DOHH2 (cell line): ENCODE results near the gene HMGCL.

Source experiments
- CTCF ChIP-seq: fragments of 200-600 bp; sonication (generic); IDR thresholded peaks from one replicate; pipeline ENCODE4 v1.5.1; 2014; ENCODE audit warnings: antibody characterized with exemption, mild to moderate bottlenecking, low read depth, low read length; ENCODE audit not compliant: poor library complexity, severe bottlenecking
- EZH2phosphoT487 ChIP-seq: fragments of 200-600 bp; sonication (generic); IDR thresholded peaks from 2 replicates; pipeline ENCODE4 v1.6.1; 2017; ENCODE audit warnings: borderline replicate concordance, mild to moderate bottlenecking, antibody characterized with exemption, low read length, moderate library complexity, mixed read lengths

GRCh38 chr1:23801338-23801748 is 23.9 kb downstream of the HMGCL start:
- TF ChIP-seq CTCF (no peak), EZH2phosphoT487 (no peak)
